ENCODE results near the gene TRIM32. TPM values are rescaled to one million over a fixed set of nuclear protein-coding genes. Genes with fewer than 3 reads are reported as not detected.

TRIM32 gene
- total RNA-seq, 2 experiments from 2014 or later, result 4.4 to 5.8 TPM

- H3K4me1 ChIP-seq (ENCODE audit: insufficient read depth, low read length), result no peaks in the 10 kb centered on the region
- no peaks in the 10 kb centered on the region for H3K27me3 Mint-ChIP-seq
- no peaks in the 10 kb centered on the region for H3K27me3 ChIP-seq (ENCODE audit: control insufficient read depth in 1 of 2, insufficient read depth in 2 of 2, low read length in 2 of 2)
- H3K9me3 Mint-ChIP-seq, result no peaks in the 10 kb centered on the region
- DNase-seq, result no peak
- H3K36me3 Mint-ChIP-seq (ENCODE audit: low read depth), result no peaks in the 10 kb centered on the region
- POLR2A ChIA-PET, result no interaction called here
- H3K4me3 Mint-ChIP-seq, result no peak overlapping the region
- no peak overlapping the region for H3K27ac Mint-ChIP-seq
- no peak for ATAC-seq (ENCODE audit: poor library complexity)
- peaks cover 8% of the 10 kb centered on the region for H3K4me1 Mint-ChIP-seq (ENCODE audit: low read depth)
- no peak overlapping the region for H3K4me3 ChIP-seq (ENCODE audit: low read length)
- no peaks in the 10 kb centered on the region for H3K9me3 ChIP-seq (ENCODE audit: control insufficient read depth in 1 of 2, insufficient read depth in 1 of 2, low read length in 2 of 2)
- H3K27ac ChIP-seq (ENCODE audit: low read depth in 1 of 2, low read length in 2 of 2), result no peak overlapping the region
- intact Hi-C loops (cut with DNase I, micrococcal nuclease), result no loop called here
- TF ChIP-seq CTCF (IDR thresholded peaks at IDR 0.05), result no peak
- no peaks in the 10 kb centered on the region for H3K36me3 ChIP-seq (ENCODE audit: insufficient read depth, low read length)
- CTCF ChIA-PET, result no interaction called here
These were observed 26.2 kb downstream of the TRIM32 start for GRCh38 chr9:116713271-116713670.

GRCh38 chr9:116715751-116716150 lies 28.6 kb downstream of the TRIM32 start:
- no peaks in the 10 kb centered on the region for H3K9me3 Mint-ChIP-seq
- ChIA-PET POLR2A (no interaction called here), CTCF (no interaction called here)
- peaks cover 7% of the 10 kb centered on the region for H3K27me3 Mint-ChIP-seq
- no peak overlapping the region for H3K27ac Mint-ChIP-seq
- no peaks in the 10 kb centered on the region for H3K36me3 Mint-ChIP-seq (ENCODE audit: low read depth)
- H3K4me1 ChIP-seq (ENCODE audit: insufficient read depth, low read length), result no peaks in the 10 kb centered on the region
- no peaks in the 10 kb centered on the region for H3K27me3 ChIP-seq (ENCODE audit: control insufficient read depth in 1 of 2, insufficient read depth in 2 of 2, low read length in 2 of 2)
- DNase-seq (no peak), ATAC-seq (ENCODE audit: poor library complexity) (no peak)
- H3K4me3 ChIP-seq (ENCODE audit: low read length), result no peak overlapping the region
- no peak overlapping the region for H3K27ac ChIP-seq (ENCODE audit: low read depth in 1 of 2, low read length in 2 of 2)
- H3K9me3 ChIP-seq (ENCODE audit: control insufficient read depth in 1 of 2, insufficient read depth in 1 of 2, low read length in 2 of 2), result no peaks in the 10 kb centered on the region
- no peaks in the 10 kb centered on the region for H3K36me3 ChIP-seq (ENCODE audit: insufficient read depth, low read length)
- TF ChIP-seq CTCF (IDR thresholded peaks at IDR 0.05), result no peak
- intact Hi-C loops (cut with DNase I, micrococcal nuclease), result no loop called here
- no peak overlapping the region for H3K4me3 Mint-ChIP-seq
- peaks cover 8% of the 10 kb centered on the region for H3K4me1 Mint-ChIP-seq (ENCODE audit: low read depth)

DNA sequence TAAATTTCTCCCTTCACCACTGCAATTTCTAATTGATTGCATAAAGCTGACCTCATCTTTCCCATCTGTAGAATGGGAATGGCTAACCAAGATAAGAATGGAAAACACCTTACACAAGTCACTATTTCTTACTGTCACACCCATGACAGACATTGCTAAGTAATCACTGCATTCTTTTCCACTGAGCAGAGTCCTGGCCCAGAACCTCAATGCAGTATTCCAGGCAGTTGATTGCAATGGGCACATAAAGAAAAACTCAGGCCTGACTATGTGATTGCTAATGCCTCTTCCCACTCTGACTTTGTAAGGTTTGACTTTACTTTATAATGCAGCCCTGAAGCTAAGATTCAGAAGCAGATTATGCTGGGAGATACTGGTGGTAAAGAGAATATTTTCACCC lies 29.3 kb downstream of the TRIM32 start:
- Mint-ChIP-seq H3K4me3 (no peak overlapping the region), H3K27me3 (peaks cover 7% of the 10 kb centered on the region), H3K4me1 (ENCODE audit: low read depth) (peaks cover 8% of the 10 kb centered on the region), H3K36me3 (ENCODE audit: low read depth) (no peaks in the 10 kb centered on the region), H3K27ac (no peak overlapping the region), H3K9me3 (no peaks in the 10 kb centered on the region)
- no peaks in the 10 kb centered on the region for H3K27me3 ChIP-seq (ENCODE audit: control insufficient read depth in 1 of 2, insufficient read depth in 2 of 2, low read length in 2 of 2)
- ATAC-seq (ENCODE audit: poor library complexity) (no peak), DNase-seq (no peak)
- no peaks in the 10 kb centered on the region for H3K4me1 ChIP-seq (ENCODE audit: insufficient read depth, low read length)
- H3K27ac ChIP-seq (ENCODE audit: low read depth in 1 of 2, low read length in 2 of 2), result no peak overlapping the region
- intact Hi-C loops (cut with DNase I, micrococcal nuclease), result no loop called here
- H3K4me3 ChIP-seq (ENCODE audit: low read length), result no peak overlapping the region
- ChIA-PET CTCF (no interaction called here), POLR2A (no interaction called here)
- no peaks in the 10 kb centered on the region for H3K36me3 ChIP-seq (ENCODE audit: insufficient read depth, low read length)
- no peak for TF ChIP-seq CTCF (IDR thresholded peaks at IDR 0.05)
- no peaks in the 10 kb centered on the region for H3K9me3 ChIP-seq (ENCODE audit: control insufficient read depth in 1 of 2, insufficient read depth in 1 of 2, low read length in 2 of 2)

Data from CD4-positive, alpha-beta T cell (primary cell).